ENCODE data around the gene RPS6KB1. TPM values are rescaled to one million over a fixed set of nuclear protein-coding genes. Genes with fewer than 3 reads are reported as not detected.
"Not testable (repeated sequence)": the region's sequence is repeated elsewhere in the genome, so short reads cannot be mapped to it uniquely, and the experiment has no call there.

RPS6KB1 gene
- polyA plus RNA-seq, 3 donors from 2014 or later, result 10.4 to 24.7 (median 14.5) TPM

GRCh38 chr17:59972778-59973177 lies 79.9 kb downstream of the RPS6KB1 start:
- H3K9me3 Mint-ChIP-seq, result no peaks in the 10 kb centered on the region
- H3K36me3 Mint-ChIP-seq, result no peaks in the 10 kb centered on the region
- H3K27me3 Mint-ChIP-seq (ENCODE audit: low read depth in 3 of 3), result peaks cover 0 to 2% (median 2%) of the 10 kb centered on the region in 3 donors
- H3K4me1 Mint-ChIP-seq, result no peaks in the 10 kb centered on the region
- DNase-seq, result no peak
- H3K27ac Mint-ChIP-seq, result no peak overlapping the region
- H3K4me3 Mint-ChIP-seq, result no peak overlapping the region

- not testable (repeated sequence) for H3K36me3 Mint-ChIP-seq; DNase-seq; H3K27ac Mint-ChIP-seq; H3K9me3 Mint-ChIP-seq; H3K4me1 Mint-ChIP-seq; H3K4me3 Mint-ChIP-seq; H3K27me3 Mint-ChIP-seq (ENCODE audit: low read depth in 3 of 3)
These were observed 80.6 kb downstream of the RPS6KB1 start for GRCh38 chr17:59973483-59973882.

GRCh38 chr17:59975166-59975565 lies 82.2 kb downstream of the RPS6KB1 start:
- H3K9me3 Mint-ChIP-seq; H3K27me3 Mint-ChIP-seq (ENCODE audit: low read depth in 3 of 3); H3K4me3 Mint-ChIP-seq; DNase-seq; H3K36me3 Mint-ChIP-seq; H3K27ac Mint-ChIP-seq; H3K4me1 Mint-ChIP-seq: not testable (repeated sequence)

- not testable (repeated sequence) for H3K4me3 Mint-ChIP-seq; H3K27ac Mint-ChIP-seq; H3K9me3 Mint-ChIP-seq; DNase-seq; H3K36me3 Mint-ChIP-seq; H3K27me3 Mint-ChIP-seq (ENCODE audit: low read depth in 3 of 3); H3K4me1 Mint-ChIP-seq
These were observed 103.7 kb downstream of the RPS6KB1 start for GRCh38 chr17:59996608-59997007.

Other genes starting within 250 kb of the RPS6KB1 start
- 10 to 100 TPM in 2 of 3 donors, 1 to 10 TPM in 1; 6.0 to 20.7 (median 13.5) TPM for gene PTRH2, start 185.7 kb upstream of the RPS6KB1 start, polyA plus RNA-seq
- 10 to 100 TPM; 61.5 to 81.4 (median 66.7) TPM for gene VMP1, start 185.5 kb upstream of the RPS6KB1 start, polyA plus RNA-seq
- 10 to 100 TPM in 2 of 3 donors, 1 to 10 TPM in 1; 8.8 to 12.7 (median 10.1) TPM for gene TUBD1, start 178 bp upstream of the RPS6KB1 start, polyA plus RNA-seq
- 10 to 100 TPM; 28.3 to 46.1 (median 28.9) TPM for gene RNFT1, start 71.6 kb downstream of the RPS6KB1 start, polyA plus RNA-seq
- 10 to 100 TPM in 1 of 3 donors, 1 to 10 TPM in 2; 4.3 to 12.0 (median 9.7) TPM for gene HEATR6, start 185.8 kb downstream of the RPS6KB1 start, polyA plus RNA-seq